Gastroesophageal sphincter (tissue), 4 donors: ENCODE data around the gene CCDC34. TPM values are rescaled to one million over a fixed set of nuclear protein-coding genes. Genes with fewer than 3 reads are reported as not detected.

Experiments used
- ATAC-seq: fragments of 150-250 bp; one replicate; pipeline ENCODE4 v1.9.1; 2016; ENCODE audit warnings: mild to moderate bottlenecking, moderate library complexity
- H3K27ac ChIP-seq, 4 donors: fragments of 200-600 bp; sonication (generic) in 3 of 4; 1 replicate in 3 of 4; 2 replicates in 1 of 4; pipeline ENCODE4 v1.5.1; 2016 to 2019
- H3K27me3 ChIP-seq: fragments of 200-600 bp; sonication (generic); one replicate; pipeline ENCODE4 v1.5.1; 2019
- H3K36me3 ChIP-seq, 2 donors: fragments of 200-600 bp; sonication (generic); one replicate each; pipeline ENCODE4 v1.5.1; 2019; ENCODE audit warnings: control low read depth in 1 of 2
- H3K4me1 ChIP-seq, 3 donors: fragments of 200-600 bp; sonication (generic); 1 replicate in 2 of 3; 2 replicates in 1 of 3; pipeline ENCODE4 v1.5.1; 2016 to 2019; ENCODE audit warnings: control low read depth in 2 of 3
- H3K4me3 ChIP-seq, 2 donors: fragments of 200-600 bp; sonication (generic); one replicate each; pipeline ENCODE4 v1.5.1; 2019; ENCODE audit warnings: mild to moderate bottlenecking in 1 of 2, moderate library complexity in 1 of 2
- H3K9me3 ChIP-seq, 3 donors: fragments of 200-600 bp; sonication (generic); one replicate each; pipeline ENCODE4 v1.5.1; 2017 to 2019; ENCODE audit warnings: control low read depth in 2 of 3
- CTCF ChIP-seq, 4 experiments: fragments of 200-600 bp in 2 of 4; fragments of 450-650 bp in 2 of 4; sonication (generic) in 1 of 4; IDR thresholded peaks; one replicate each; pipeline ENCODE4 v1.5.1; 2017 to 2019; ENCODE audit warnings: antibody characterized with exemption in 4 of 4, mild to moderate bottlenecking in 2 of 4, moderate library complexity in 2 of 4
- EP300 ChIP-seq: sonication (generic); formaldehyde crosslinking; IDR thresholded peaks from one replicate; pipeline ENCODE4 v1.6.1; 2017; ENCODE audit warnings: antibody characterized with exemption, mild to moderate bottlenecking
- POLR2A ChIP-seq, 2 donors: fragments of 450-650 bp; IDR thresholded peaks; one replicate each; pipeline ENCODE4 v1.6.1; 2017; ENCODE audit warnings: antibody characterized with exemption in 2 of 2, mild to moderate bottlenecking in 2 of 2, moderate library complexity in 1 of 2
- POLR2AphosphoS5 ChIP-seq: sonication (generic); formaldehyde crosslinking; IDR thresholded peaks from one replicate; pipeline ENCODE4 v1.6.1; 2017; ENCODE audit warnings: antibody characterized with exemption
- WGBS, 2 donors: methylation state at CpG; one replicate each; pipeline ENCODE4 v1.1.5; 2018; ENCODE audit warnings: low coverage in 1 of 2; 5-methylcytosine and 5-hydroxymethylcytosine counted together
- total RNA-seq, 4 donors: library from RNA; depleted of rRNA; stranded (reverse); fragments of >200 nt; gene quantifications; one replicate each; pipeline ENCODE4 v1.1.0, GENCODE V29; 2016

CCDC34 gene
- total RNA-seq, 4 donors from 2014 or later: 0.78 to 1.3 (median 1.1) TPM

- ATAC-seq: no peak
- peaks cover 0 to 8% (median 0%) of the 10 kb centered on the region in 3 donors for H3K4me1 ChIP-seq
- 88 to 92% methylated on average over 2 of the region's 2 CpGs for WGBS, 2 donors
Observed at GRCh38 chr11:27353593-27354358, 9.2 kb downstream of the CCDC34 start.

GRCh38 chr11:27352781-27353180, 10.2 kb downstream of the CCDC34 start:
- ATAC-seq: no peak
- Histone ChIP-seq H3K27ac (no peak overlapping the region), H3K4me3 (no peak overlapping the region), H3K27me3 (no peaks in the 10 kb centered on the region), H3K36me3 (no peaks in the 10 kb centered on the region), H3K4me1 (peaks cover 0 to 8% (median 0%) of the 10 kb centered on the region in 3 donors), H3K9me3 (no peaks in the 10 kb centered on the region)
- 86 to 90% methylated on average over 2 of the region's 2 CpGs for WGBS, 2 donors
- no peak for TF ChIP-seq EP300
- no peak for TF ChIP-seq CTCF (IDR thresholded peaks at IDR 0.05)
- no peak for TF ChIP-seq POLR2A (IDR thresholded peaks at IDR 0.05)
- TF ChIP-seq POLR2AphosphoS5: no peak

More at GRCh38 chr11:27353593-27354358, 9.2 kb downstream of the CCDC34 start:
- Histone ChIP-seq H3K27ac (no peak overlapping the region), H3K9me3 (no peaks in the 10 kb centered on the region), H3K27me3 (no peaks in the 10 kb centered on the region), H3K4me3 (no peak overlapping the region), H3K36me3 (no peaks in the 10 kb centered on the region)
- TF ChIP-seq POLR2A (IDR thresholded peaks at IDR 0.05): no peak
- TF ChIP-seq EP300: no peak
- no peak for TF ChIP-seq CTCF (IDR thresholded peaks at IDR 0.05)
- no peak for TF ChIP-seq POLR2AphosphoS5

- no peak for ATAC-seq
- Histone ChIP-seq H3K27me3 (no peaks in the 10 kb centered on the region), H3K27ac (no peak overlapping the region), H3K4me3 (no peak overlapping the region), H3K4me1 (peaks cover 0 to 8% (median 0%) of the 10 kb centered on the region in 3 donors), H3K36me3 (no peaks in the 10 kb centered on the region), H3K9me3 (no peaks in the 10 kb centered on the region)
- no peak for TF ChIP-seq CTCF (IDR thresholded peaks at IDR 0.05)
- TF ChIP-seq EP300: no peak
- no peak for TF ChIP-seq POLR2A (IDR thresholded peaks at IDR 0.05)
- no peak for TF ChIP-seq POLR2AphosphoS5
Observed at GRCh38 chr11:27350511-27350910, 12.5 kb downstream of the CCDC34 start.

- no peak for ATAC-seq
Observed at GRCh38 chr11:27349919-27350318, 13.1 kb downstream of the CCDC34 start.

More at GRCh38 chr11:27349919-27350318, 13.1 kb downstream of the CCDC34 start:
- Histone ChIP-seq H3K27me3 (no peaks in the 10 kb centered on the region), H3K9me3 (no peaks in the 10 kb centered on the region), H3K36me3 (no peaks in the 10 kb centered on the region), H3K4me3 (no peak overlapping the region), H3K4me1 (peaks cover 0 to 8% (median 0%) of the 10 kb centered on the region in 3 donors), H3K27ac (no peak overlapping the region)
- whole genome bisulfite sequencing, 2 donors: 95% methylated on average over 2 of the region's 2 CpGs
- TF ChIP-seq POLR2AphosphoS5: no peak
- TF ChIP-seq CTCF (IDR thresholded peaks at IDR 0.05): no peak
- no peak for TF ChIP-seq EP300
- TF ChIP-seq POLR2A (IDR thresholded peaks at IDR 0.05): no peak
